GM12872 (cell line): ENCODE results near the gene OBSCN.

Experiments
- TF ChIP-seq, protein P1 (sequence below): IDR thresholded peaks from 3 replicates; pipeline ENCODE4 v1.5.1; 2011; ENCODE audit warnings: low read depth, mild to moderate bottlenecking, low read length, moderate library complexity; ENCODE audit not compliant: insufficient read depth

The OBSCN gene

DNA sequence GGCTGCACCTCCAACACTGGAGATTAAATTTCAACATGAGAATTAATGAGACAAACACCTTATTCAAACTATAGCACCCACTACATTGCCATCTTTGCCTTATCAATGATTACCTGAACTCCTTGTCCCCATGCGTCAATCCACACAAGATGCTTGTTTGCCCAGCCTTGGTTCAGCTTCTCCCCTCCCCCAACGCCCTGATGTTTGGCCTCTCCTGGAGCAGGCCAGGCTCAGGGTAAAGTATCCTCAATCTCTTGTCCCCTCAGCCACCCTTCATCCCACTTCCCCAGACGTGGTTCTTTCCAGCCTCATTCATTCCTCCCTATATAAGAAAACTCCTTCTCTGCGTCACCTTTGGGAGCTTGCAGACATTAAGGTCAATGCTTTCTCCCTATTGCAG is 220.6 kb downstream of the OBSCN start:
- TF ChIP-seq, protein P1, sequence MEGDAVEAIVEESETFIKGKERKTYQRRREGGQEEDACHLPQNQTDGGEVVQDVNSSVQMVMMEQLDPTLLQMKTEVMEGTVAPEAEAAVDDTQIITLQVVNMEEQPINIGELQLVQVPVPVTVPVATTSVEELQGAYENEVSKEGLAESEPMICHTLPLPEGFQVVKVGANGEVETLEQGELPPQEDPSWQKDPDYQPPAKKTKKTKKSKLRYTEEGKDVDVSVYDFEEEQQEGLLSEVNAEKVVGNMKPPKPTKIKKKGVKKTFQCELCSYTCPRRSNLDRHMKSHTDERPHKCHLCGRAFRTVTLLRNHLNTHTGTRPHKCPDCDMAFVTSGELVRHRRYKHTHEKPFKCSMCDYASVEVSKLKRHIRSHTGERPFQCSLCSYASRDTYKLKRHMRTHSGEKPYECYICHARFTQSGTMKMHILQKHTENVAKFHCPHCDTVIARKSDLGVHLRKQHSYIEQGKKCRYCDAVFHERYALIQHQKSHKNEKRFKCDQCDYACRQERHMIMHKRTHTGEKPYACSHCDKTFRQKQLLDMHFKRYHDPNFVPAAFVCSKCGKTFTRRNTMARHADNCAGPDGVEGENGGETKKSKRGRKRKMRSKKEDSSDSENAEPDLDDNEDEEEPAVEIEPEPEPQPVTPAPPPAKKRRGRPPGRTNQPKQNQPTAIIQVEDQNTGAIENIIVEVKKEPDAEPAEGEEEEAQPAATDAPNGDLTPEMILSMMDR = no peak
